GM21423 (cell line): ENCODE measurements around the gene SPDEF.

Experiments used
- ATAC-seq: cut with Tn5 transposase; IDR thresholded peaks from one replicate; pipeline ENCODE4 v1.9.1; 2021; ENCODE audit warnings: mild to moderate bottlenecking, moderate library complexity; ENCODE audit not compliant: unreplicated experiment

The SPDEF gene

GRCh38 chr6:34546551-34547321 lies 9.4 kb downstream of the SPDEF start:
- no peak for ATAC-seq

DNA sequence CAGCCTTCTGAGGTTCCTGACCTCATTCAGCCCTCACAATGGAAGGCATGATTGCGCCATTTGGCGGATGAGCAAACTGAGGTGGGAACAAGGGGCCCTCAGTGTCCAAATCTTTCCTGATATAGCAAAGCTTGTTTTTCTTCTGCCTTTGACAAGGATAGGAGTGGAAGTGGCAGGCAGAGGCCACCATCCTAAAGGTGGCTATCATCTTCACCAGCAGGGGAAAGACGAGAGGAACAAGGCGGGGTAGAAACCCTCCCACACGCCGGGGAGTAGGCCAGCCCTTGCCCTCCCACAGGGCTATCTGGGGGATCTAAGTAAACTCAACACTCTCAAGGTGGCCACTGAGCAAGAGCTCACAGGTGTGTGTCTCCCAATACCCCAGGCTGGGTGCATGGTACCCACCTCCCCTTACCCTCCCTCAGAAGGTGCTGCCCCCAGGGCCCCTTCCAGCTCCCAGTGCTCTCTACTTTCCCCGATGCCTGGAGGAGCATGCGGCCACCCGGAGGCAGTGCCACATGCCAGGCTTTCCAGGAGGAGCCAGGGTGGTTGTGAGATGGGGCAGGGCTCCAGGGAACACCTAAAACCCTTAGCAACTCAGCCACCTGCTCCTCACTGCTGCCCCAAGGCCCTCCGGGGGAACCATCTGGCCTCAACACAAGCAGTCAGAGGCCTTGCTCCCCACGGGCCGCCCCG lies 11.2 kb downstream of the SPDEF start:
- no peak for ATAC-seq

DNA sequence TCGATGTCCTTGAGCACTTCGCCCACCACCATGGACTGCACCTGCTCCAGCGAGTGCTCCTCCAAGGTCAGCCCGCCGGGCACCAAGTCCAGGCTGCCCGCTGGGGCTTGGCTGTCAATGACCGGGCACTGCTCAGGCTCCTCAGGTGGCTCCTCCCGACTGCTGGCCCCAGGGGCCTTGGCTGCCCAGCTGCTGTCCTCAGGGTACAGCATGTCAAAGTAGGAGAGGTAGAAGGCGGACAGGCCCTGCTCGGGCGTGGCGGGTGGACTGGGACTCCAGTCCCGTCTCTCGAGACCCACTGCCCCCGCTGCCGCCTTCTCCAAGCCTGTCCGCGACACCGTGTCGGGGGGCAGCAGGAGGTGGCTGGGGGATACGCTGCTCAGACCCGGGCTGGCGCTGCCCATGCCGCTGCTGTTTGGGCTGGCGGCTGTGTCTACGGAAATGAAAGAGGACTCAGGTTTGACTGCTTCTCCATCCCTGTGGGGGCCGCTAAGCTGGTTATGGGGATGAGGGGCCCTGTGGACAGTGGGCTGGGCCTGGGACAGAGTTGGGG lies 12.0 kb downstream of the SPDEF start:
- ATAC-seq, result no peak

- ATAC-seq, result no peak
Observed at GRCh38 chr6:34543421-34543820, 12.7 kb downstream of the SPDEF start.

- no peak for ATAC-seq
Observed at GRCh38 chr6:34540841-34541240, 15.3 kb downstream of the SPDEF start.

DNA sequence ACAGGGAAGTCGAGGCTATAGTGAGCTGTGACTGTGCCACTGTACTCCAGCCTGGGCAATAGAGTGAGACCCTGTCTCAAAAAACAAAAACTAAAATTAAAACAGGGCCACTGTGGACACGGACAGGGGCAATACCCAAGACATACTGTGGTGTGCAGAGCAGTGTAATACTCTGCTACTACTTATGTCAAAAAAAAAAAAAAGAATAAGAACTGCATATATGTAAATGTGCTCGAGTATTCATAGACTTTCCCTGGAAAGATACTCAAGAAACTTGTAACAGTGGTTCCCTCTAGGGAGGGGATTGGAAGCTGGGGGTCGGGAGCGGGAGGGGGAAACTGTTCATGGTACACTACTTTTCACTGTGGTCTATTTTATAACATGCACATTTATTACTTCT lies 15.9 kb downstream of the SPDEF start:
- ATAC-seq, result no peak

DNA sequence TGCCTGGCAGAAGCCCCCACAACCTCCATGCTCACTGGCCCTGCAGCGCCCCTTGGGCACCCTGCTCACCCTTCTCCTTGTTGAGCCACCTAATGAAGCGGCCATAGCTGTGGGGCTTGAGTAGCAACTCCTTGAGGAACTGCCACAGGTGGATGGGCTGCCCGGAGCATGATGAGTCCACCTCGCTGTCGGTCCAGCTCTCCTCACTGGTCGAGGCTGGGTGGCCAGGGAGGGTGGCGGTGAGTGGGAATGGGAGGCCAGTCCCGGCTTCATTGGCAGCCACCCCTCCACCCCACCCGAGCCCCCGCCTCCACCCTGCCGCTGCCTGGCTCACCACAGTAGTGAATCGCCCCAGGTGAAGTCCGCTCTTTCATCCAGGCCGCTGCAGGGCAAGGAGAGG lies 16.9 kb downstream of the SPDEF start:
- no peak for ATAC-seq

GRCh38 chr6:34538581-34538980 lies 17.5 kb downstream of the SPDEF start:
- ATAC-seq, result no peak

GRCh38 chr6:34537922-34538550 lies 18.1 kb downstream of the SPDEF start:
- no peak for ATAC-seq

GRCh38 chr6:34536959-34537848 lies 18.9 kb downstream of the SPDEF start:
- no peak for ATAC-seq

DNA sequence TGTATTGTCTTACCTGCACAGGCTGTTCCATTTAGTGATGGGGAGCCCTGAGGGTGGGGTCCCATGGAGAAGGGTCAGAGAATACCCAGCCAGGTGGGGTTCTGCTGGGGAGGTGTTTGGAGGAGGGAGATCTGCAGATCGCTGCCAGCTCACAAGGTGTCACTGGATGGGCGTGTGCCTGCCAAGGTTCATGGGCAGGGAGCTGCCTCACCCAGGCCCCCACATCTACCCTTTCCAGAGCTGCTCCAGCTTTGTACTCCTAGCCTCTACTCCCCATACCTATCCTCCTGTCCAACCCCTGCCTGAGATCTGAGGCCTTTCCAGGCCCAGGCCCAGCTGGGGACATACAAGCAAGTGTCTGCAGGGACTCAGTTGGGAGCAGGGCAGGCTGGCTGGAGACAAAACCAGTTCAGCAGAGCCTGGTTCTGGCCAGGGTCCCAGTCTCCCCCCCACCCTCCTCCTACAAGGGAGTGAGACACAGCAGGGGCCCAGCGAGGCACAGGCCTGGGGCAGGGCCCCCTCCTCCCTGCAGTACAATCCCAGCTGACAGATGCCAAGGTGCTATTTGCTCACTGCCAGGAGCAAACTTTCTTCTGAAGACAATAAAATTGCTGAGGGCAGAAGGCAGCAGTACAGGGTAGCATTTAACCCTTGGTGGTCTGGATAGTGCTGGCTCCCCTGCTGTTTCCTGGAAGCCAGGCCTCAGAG lies 19.7 kb downstream of the SPDEF start:
- no peak for ATAC-seq

GRCh38 chr6:34535646-34536045 lies 20.5 kb downstream of the SPDEF start:
- no peak for ATAC-seq

DNA sequence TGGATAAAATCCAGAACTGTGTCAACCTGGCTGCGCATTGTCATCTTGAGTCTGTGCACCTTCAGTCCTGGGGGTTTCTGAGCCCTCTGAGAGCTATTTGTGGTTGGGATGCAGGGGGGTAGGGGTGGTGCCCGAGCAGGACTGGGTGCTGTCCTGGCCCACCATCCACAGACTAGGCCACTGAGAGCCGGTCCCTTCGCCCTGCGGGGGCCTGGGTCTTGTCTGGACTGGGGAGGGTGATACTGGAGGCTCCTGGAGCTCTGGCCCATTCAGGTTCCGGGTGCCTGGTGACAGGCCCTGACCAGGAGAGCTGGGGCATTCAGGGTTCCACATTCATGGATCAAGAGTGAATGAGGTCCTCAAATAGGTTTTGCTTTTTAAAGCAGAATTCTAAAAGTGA lies 20.9 kb downstream of the SPDEF start:
- no peak for ATAC-seq

GRCh38 chr6:34534656-34535055 lies 21.5 kb downstream of the SPDEF start:
- no peak for ATAC-seq

GRCh38 chr6:34534146-34534545 lies 22.0 kb downstream of the SPDEF start:
- ATAC-seq, result no peak

DNA sequence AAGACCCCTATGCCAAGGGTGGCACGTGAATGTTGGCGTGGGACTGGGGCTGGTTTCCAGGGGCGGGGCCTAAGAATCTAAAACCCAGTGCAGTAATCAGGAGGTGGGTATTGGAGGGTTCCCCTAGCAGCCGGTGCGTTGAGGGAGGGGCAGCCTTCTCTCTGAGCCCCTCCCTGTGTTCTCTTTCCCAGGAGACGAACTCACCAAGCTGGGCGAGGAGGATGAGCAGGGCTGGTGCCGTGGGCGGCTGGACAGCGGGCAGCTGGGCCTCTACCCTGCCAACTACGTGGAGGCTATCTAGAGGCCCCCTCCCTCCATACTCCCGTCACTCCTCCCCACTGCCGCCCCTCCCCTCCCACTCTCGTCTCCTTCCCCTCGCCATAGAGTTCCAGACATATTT lies 23.9 kb downstream of the SPDEF start:
- no peak for ATAC-seq

DNA sequence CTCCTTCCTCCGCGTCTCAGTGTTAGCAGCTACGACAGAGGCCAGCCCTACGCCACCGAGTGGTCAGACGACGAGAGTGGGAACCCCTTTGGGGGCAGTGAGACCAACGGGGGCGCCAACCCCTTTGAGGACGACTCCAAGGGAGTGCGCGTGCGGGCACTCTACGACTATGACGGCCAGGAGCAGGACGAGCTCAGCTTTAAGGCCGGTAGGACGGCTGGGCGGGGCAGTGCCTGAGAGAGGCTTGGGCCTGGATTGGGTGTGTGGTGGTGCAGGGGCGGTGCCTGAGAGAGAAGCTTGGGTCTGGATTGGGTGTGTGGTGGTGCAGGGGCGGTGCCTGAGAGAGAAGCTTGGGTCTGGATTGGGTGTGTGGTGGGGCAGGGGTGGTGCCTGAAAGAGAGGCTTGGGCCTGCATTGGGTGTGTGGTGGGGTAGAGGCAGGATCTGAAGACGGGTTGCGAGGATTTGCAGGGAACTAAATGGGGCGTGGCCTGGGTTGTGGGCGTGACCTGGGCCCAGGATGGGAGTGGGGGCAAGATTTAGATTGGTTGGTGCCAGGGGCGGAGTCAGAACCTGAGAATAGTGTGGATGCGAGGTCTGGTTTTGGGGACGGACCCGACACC lies 24.4 kb downstream of the SPDEF start:
- ATAC-seq, result no peak

DNA sequence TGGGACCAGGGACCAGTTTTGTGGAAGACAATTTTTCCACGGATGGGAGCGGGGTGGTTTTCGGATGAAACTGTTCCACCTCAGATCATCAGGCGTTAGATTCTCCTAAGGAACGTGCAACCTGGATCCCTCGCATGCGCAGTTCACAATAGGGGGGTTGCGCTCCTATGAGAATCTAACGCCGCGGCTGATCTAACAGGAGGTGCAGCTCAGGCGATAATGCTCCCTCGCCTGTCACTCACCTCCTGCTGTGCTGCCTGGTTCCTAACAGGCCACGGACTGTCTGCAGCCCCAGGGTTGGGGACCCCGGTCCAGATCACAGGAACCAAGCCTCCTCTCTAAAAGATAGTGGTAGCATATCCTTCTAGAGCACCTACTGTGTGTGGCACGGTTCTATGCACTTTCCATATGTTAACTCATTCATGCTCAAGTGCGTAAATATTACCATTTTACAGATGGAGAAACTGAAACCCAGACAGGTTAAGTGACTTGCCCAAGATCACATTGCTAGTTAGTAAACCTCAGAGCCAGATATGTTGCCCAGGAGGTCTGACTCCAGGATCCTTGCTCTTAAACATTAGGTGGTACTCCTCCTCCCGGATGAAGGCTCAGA lies 25.3 kb downstream of the SPDEF start:
- ATAC-seq, result no peak

DNA sequence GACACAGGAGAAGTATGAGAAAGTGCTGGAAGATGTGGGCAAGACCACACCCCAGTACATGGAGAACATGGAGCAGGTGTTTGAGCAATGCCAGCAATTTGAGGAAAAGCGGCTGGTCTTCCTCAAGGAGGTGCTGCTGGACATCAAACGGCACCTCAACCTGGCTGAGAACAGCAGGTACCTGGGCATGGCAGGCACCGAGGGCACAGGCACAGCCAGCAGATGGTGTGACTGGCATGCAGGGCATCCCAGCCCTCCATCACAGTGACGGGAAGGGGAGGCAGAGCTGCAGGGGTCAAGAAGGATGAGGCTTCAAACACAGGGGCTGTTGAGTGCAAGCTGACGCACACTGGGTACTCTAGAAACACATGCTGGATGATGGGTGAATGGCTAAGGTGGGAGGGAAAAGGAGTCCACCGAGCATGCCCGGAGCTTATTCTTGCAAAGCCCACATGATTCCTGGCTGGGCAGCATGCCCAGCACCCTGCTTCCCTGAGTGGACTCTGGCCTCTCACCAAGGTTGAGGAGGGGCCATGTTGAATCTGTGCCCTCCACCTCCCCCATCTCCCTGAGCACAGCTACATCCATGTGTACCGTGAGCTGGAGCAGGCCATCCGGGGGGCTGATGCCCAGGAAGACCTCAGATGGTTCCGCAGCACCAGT lies 26.3 kb downstream of the SPDEF start:
- no peak for ATAC-seq
